ENCODE measurements around the gene ZHX3.

The ZHX3 gene

GRCh38 chr20:41223112-41223511 lies 94.4 kb downstream of the ZHX3 start:
- DNase-seq (ENCODE audit: low read depth in 3 of 3), result no peak

DNA sequence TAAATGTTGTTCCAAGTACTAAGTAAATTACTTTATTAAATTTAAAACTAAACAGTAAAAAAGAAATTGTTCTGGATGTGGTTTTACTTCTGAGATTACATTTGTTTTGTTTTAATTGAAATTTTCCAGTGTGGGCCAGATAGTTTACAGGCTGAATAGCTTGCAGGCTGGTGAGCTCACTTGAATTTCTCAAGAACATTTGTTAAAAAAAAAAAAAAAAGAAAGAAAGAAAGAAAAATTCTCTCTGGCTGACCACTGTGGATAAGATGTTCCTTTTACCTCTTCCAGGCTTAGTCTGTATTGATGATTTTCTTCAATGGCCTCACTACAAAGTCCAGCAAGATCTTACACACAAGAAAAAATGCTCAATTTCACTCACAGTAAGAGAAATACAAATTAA lies 94.8 kb downstream of the ZHX3 start:
- DNase-seq (ENCODE audit: low read depth in 3 of 3), result no peak

- DNase-seq (ENCODE audit: low read depth in 3 of 3), result no peak
Measured at GRCh38 chr20:41222296-41222695, 95.2 kb downstream of the ZHX3 start.

DNA sequence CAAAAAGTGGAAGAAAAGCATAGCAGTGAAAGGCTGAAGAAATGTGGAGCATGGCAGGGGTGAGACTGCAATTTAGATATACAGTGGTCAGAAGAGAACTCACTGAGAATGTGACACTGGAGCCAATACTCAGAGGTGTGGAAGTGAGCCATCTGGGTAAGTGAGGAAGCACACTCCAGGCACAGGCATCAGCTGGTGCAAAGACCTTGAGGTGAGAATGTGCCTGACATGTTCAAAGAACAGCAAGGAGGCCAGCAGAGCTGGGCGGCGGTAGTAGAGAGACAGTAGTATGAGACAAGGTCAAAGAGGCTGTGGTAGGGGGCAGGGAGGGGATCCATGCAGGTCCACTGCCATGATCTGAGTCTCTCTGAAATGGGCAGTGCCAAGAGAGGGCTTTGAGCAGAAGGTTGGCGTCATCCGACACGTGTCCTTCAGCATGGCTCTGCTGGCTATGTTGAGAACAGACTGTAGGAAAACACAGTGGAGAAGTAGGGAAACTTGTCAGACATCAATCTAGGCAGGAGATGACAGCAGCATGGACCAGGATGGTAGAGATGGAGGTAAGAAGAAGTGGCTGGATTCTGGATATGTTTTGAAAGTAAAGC lies 95.8 kb downstream of the ZHX3 start:
- no peak for DNase-seq (ENCODE audit: low read depth in 3 of 3)

- DNase-seq (ENCODE audit: low read depth in 3 of 3), result no peak
Measured at GRCh38 chr20:41219824-41220223, 97.7 kb downstream of the ZHX3 start.

DNA sequence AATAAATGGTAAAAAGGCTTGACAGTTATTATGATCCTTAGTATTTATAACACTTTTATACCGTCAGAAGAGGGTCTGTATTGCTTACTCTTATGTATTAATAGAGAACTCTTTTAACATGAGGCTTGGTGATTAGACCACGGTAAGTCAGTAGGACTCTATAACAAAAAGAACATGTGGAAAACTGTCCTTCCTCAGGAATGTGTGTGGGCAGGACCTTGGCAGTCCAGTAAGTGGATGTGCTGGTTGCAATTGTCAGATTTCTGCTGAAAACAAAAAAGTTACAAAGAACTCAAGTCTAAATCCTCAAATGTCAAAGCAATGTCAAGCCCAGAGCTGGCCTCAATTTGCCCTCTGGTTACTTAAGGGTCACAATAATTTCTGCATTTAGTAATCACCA lies 99.1 kb downstream of the ZHX3 start:
- DNase-seq (ENCODE audit: low read depth in 3 of 3), result no peak

GRCh38 chr20:41217422-41217821 lies 100.1 kb downstream of the ZHX3 start:
- DNase-seq (ENCODE audit: low read depth in 3 of 3), result no peak

DNA sequence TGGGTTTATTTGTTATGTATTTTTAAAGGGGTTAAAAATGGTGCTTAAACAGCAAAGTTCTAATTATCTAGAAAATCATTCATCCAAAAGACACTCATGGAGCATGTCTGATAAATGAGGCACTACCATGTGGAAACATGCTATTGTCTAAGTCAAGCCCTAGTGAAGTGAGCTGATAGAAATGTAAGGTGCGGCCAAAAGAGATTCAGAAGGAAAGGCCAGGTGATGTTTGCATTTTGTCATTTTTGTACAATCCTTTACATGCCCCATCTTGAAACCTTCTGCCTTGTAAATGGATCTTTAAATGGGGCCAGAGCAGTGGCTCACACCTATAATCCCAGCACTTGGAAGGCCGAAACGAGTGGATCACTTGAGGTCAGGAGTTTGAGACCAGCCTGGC lies 102.9 kb downstream of the ZHX3 start:
- no peak for DNase-seq (ENCODE audit: low read depth in 3 of 3)

DNA sequence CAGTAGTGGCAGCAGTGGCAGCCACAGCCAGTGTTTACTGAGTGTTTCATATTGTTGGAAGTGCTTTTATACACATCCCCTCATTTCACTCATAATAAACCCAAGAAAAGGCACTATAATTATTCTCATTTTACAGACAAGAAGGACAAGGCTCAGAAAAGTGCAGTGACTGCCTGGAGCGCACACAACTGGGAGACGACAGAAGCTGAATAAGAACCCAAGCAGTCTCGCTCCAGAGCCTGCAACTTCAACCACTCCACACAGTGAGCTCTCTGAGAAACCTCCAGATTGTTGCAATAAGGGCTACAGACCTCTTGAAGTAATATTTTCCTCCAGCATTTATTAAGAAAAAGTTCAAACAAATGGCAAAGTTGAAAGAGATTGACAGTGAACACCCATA lies 103.3 kb downstream of the ZHX3 start:
- DNase-seq (ENCODE audit: low read depth in 3 of 3), result no peak

DNA sequence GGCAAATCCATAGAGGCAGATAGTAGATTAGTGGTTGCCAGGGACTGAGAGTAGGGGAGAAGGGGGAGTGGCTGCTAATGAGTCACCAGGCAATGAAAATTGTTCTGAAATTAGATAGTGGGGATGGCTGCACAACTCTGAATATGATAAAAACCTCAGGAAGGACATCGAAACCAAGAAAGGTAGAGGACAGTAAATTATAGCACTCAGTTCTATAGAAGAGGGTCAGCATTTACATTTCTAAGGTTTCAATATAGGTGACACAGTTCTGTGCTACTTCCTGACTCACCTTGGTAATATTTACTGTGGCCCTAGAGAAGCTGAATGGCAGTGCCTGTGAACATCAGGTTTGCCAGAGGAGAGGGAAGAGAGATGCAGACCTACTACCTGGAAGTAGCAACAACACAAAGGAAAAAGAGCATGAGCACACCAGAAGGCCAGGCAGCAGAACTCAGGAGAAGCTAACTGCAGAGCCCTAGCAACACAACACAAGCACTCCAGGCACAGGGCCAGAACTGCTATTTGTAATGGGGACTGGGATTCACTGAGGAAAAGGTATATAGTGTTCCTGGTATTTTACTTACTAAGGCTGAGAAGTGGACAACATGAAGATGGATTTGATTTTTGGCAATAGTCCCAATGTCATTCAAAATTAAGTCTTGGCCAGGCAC lies 104.2 kb downstream of the ZHX3 start:
- no peak for DNase-seq (ENCODE audit: low read depth in 3 of 3)

GRCh38 chr20:41205313-41205712 lies 112.2 kb downstream of the ZHX3 start:
- DNase-seq (ENCODE audit: low read depth in 3 of 3), result no peak

GRCh38 chr20:41204304-41205265 lies 112.9 kb downstream of the ZHX3 start:
- no peak for DNase-seq (ENCODE audit: low read depth in 3 of 3)

DNA sequence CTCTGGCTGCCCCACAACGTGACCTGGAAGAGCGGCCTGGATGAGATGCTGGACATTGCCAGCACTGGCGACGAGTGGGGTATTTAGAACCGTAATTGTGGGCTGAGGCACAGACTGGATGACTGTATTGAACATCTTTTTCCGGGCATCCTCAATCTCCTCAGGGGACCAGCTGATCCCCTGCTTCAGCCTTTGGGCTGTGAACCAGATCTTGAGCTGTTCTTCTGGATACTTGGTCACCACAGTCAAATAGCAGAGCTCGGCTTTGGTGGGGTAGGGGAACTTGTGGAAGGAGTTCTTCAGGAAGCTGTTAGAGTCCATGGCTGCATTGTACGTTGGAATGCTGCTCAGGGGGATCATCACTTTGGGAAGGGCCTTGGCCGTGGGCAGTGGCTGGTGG lies 113.9 kb downstream of the ZHX3 start:
- no peak for DNase-seq (ENCODE audit: low read depth in 3 of 3)

DNA sequence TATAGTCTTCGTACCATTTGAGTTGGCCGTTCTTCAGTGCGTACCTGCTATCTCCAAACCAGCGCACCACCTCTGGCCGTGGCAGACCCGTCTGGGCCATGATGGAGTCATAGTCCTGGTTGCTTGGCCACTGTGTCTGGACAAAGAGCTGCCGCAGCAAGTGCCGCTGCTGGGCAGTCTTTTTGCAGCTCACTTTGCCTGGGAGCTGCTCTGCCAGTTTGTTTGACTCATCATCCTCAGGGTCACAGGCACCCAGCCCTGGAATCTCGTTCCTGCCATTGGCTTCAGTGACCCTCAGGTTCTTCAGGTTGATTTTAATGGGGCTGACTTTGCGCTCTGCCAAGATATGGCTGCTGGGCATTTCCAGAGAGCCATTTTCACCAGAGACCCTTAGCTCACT lies 115.1 kb downstream of the ZHX3 start:
- DNase-seq (ENCODE audit: low read depth in 3 of 3), result no peak

DNA sequence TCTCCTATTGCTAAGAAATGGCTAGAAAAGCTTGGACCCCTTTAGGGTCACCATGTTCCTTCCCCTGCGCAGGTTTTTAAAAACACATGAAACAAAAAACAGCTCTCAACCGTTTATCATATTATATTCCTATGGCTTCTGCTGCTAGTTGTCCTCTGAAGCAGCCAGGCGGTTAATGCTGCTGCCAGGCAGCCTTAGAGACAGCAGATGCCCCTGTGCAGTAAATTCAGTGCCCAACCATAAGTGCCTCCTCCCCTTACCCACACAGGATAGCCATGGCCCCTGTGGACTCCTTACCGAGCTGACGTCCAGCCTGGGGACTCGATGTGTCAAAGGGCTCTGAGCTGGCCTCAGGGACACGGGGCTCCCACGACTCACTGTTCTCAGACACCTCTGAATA lies 115.8 kb downstream of the ZHX3 start:
- DNase-seq (ENCODE audit: low read depth in 3 of 3), result no peak

GRCh38 chr20:41200446-41201202 lies 116.9 kb downstream of the ZHX3 start:
- DNase-seq (ENCODE audit: low read depth in 3 of 3), result no peak

DNA sequence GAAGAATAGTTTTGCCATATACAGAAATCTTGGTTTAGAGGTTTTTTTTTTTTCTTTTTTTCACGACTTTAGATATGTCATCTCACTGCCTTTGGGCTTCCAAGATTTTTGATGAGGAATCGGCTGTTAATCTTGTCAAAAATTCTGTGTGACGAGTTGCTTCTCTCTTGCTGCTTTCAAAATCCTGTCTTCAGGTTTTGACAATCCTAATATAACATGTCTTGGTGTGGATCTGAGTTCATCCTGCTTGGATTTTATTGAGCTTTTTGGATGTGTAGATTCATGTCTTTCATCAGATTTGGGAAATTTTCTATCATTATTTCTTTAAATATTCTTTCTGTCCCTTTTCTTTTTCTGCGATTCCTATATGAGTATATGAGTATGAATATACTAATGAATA lies 119.1 kb downstream of the ZHX3 start:
- no peak for DNase-seq (ENCODE audit: low read depth in 3 of 3)

DNA sequence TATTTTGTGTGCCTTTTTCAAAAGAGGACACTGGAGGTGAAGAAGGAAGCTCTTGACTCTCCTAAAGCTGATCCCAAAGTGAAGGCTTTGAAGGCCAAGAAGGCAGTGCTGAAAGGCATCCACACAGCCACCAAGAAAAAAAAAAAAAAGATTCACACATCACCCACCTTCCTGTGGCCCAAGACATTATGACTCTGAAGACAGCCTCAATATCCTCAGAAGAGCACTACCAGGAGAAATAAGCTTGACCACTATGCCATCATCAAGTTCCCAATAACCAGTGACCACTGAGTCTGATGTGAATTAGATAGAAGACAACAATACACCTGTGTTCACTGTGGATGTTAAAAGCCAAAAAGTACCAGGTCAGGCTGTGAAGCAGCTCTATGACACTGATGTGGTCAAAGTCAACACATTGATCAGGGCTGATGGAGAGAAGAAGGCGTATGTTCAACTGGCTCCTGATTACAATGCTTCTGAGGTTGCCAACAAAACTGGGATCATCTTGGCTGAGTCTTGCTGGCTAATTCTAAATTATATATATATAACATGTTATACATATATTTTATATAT lies 120.8 kb downstream of the ZHX3 start:
- DNase-seq (ENCODE audit: low read depth in 3 of 3), result no peak

DNA sequence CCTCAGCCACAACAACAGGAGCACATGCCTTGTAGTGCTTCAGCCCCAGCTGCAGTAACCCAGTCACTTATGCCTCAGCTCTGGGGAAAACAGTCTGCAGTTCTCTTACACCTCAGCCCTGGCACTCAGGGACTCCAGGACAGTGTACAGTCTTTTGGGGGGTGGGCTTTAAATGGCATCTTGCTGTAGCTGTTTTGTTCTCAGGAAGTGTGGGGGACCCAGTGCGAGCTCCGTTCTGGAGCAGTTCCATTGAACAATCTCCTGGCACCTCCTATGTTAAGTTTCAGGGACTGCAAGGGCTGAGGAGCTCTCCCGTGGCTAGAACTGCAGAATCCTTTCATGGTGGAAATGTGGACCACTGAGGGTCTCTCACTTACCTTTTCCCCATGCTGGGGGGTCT lies 125.0 kb downstream of the ZHX3 start:
- DNase-seq (ENCODE audit: low read depth in 3 of 3), result no peak

GRCh38 chr20:41191562-41192500 lies 125.7 kb downstream of the ZHX3 start:
- DNase-seq (ENCODE audit: low read depth in 3 of 3), result no peak

DNA sequence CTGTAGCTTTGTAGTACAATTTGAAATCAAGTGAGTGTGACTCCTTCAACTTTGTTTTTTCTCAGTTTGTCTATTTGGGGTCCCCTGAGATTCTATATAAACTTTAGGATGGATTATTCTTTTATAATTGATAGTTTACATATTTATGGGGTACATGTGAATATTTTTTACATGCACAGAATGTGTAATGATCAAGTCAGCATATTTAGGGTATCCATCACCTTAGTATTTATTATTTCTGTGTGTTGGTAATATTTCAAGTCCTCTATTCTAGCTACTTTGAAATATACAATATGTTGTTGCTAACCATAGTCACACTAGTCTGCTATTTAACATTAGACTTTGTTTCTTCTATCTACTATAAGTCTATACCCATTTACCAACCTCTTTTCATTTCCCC lies 129.9 kb downstream of the ZHX3 start:
- no peak for DNase-seq (ENCODE audit: low read depth in 3 of 3)

Data from stimulated activated CD4-positive, alpha-beta T cell treated with anti-CD3 and anti-CD28 coated beads, TNF-alpha, amount 100 ng/mL, for 48 hours (primary cell).